ENCODE measurements around the gene RBBP9.

RBBP9 gene

DNA sequence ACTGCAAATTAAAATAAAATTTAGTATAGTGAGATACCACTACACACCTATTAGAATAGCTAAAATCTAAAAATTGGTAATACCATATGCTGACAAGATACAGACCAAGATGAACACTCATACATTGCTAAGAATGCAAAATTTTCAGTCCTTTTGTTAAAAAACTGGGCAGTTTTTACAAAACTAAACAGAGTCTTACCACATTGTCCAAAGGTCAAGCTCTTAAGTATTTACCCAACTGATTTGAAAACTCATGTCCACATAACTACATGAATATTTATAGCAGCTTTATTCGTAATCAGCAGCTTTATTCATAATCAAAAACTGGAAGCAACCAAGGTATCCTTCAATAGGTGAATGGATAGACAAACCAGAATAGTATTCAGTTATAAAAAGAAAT is 19.8 kb downstream of the RBBP9 start:
- DNase-seq = no peak
- ATAC-seq (ENCODE audit: insufficient read depth, low read depth) = no peak
- Histone ChIP-seq H3K9me3 (ENCODE audit: insufficient read depth, low read length, severe bottlenecking) (no peaks in the 10 kb centered on the region), H3K36me3 (ENCODE audit: insufficient read depth, low read length) (peaks cover 79% of the 10 kb centered on the region), H3K79me2 (ENCODE audit: insufficient read depth, low read length) (no peaks in the 10 kb centered on the region), H3K27ac (ENCODE audit: low read length) (no peak overlapping the region), H3K27me3 (ENCODE audit: insufficient read depth, low read length, poor library complexity) (no peaks in the 10 kb centered on the region), H2AFZ (ENCODE audit: low read depth, low read length) (no peak overlapping the region), H3K4me3 (ENCODE audit: low read depth in 1 of 2, low read length in 2 of 2) (no peak overlapping the region), H3K9ac (ENCODE audit: low read depth, low read length) (no peak overlapping the region), H3K4me2 (ENCODE audit: insufficient read depth, low read length) (no peak overlapping the region), H4K20me1 (ENCODE audit: insufficient read depth, low read length) (no peaks in the 10 kb centered on the region), H3K4me1 (ENCODE audit: insufficient read depth, low read length) (no peaks in the 10 kb centered on the region)
- no peak for TF ChIP-seq EZH2 (IDR thresholded peaks at IDR 0.05; ENCODE audit: borderline replicate concordance, low read depth, low read length, severe bottlenecking)
- TF ChIP-seq, protein P1, sequence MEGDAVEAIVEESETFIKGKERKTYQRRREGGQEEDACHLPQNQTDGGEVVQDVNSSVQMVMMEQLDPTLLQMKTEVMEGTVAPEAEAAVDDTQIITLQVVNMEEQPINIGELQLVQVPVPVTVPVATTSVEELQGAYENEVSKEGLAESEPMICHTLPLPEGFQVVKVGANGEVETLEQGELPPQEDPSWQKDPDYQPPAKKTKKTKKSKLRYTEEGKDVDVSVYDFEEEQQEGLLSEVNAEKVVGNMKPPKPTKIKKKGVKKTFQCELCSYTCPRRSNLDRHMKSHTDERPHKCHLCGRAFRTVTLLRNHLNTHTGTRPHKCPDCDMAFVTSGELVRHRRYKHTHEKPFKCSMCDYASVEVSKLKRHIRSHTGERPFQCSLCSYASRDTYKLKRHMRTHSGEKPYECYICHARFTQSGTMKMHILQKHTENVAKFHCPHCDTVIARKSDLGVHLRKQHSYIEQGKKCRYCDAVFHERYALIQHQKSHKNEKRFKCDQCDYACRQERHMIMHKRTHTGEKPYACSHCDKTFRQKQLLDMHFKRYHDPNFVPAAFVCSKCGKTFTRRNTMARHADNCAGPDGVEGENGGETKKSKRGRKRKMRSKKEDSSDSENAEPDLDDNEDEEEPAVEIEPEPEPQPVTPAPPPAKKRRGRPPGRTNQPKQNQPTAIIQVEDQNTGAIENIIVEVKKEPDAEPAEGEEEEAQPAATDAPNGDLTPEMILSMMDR (IDR thresholded peaks at IDR 0.05; ENCODE audit: borderline replicate concordance, extremely low read depth, low read length, poor library complexity, severe bottlenecking) = no peak

DNA sequence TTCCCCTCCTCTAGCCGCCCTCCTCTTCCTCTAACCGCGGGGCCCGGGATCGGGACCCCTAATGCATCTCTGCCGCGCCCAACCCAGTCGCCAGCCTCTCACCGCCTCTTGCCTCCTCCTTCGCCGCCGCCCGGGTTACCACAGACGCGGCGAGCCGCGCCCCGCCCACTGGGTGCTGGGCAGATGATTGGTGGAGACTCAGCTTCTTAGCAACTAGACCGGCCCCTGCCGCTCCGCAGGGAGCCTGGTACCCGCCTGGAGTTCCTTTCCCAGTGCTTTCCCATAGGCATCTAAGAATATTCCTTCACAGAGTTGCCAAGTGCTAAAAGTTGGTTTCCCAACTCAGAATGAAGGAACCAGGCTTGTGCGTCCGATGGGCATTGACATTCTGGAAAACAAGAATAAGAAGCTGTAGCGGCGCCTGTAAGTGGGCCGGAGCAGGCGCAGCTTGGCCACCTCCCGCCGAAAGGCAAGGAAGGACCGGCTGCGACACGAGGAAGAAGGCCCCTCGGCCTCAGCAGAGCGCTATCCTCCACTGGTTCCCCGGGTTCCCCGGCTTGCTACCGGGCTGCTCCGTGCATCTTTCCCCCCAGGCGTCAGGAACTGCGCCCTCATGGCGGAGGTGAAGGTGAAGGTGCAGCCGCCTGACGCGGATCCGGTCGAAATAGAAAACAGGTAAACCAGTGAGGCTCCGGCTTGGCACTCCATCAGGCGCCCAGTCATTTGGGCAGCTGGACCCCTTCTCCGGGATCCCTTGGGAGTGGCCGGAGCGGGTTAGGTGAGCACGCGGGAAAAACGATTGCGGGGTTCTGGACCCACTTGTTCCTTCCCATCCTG is 29.9 kb downstream of the RBBP9 start, which contains the start of the genes DZANK1 and POLR3F:
DZANK1 (minus strand) TSS at position 137 of the 837 bp plus-strand sequence. CDS start 1,672 bp downstream, outside the sequence.
POLR3F (plus strand) TSS at position 497 of the 837 bp plus-strand sequence; CDS start at position 614, 117 bp downstream.
- Histone ChIP-seq H3K4me1 (ENCODE audit: insufficient read depth, low read length) (peaks cover 31% of the 10 kb centered on the region), H3K79me2 (ENCODE audit: insufficient read depth, low read length) (peaks cover 36% of the 10 kb centered on the region), H3K9ac (ENCODE audit: low read depth, low read length) (peak within 1 kb of the TSS; percentile 78), H3K27ac (ENCODE audit: low read length) (peak within 1 kb of the TSS; percentile 89), H3K4me3 (ENCODE audit: low read depth in 1 of 2, low read length in 2 of 2) (peak within 1 kb of the TSS; percentile 86 to 89), H3K4me2 (ENCODE audit: insufficient read depth, low read length) (peak within 1 kb of the TSS; percentile 89), H4K20me1 (ENCODE audit: insufficient read depth, low read length) (no peaks in the 10 kb centered on the region; the same call in 1 of the 2 replicates), H3K27me3 (ENCODE audit: insufficient read depth, low read length, poor library complexity) (no peaks in the 10 kb centered on the region), H3K36me3 (ENCODE audit: insufficient read depth, low read length) (peaks cover 24% of the 10 kb centered on the region; the same call in 1 of the 2 replicates), H3K9me3 (ENCODE audit: insufficient read depth, low read length, severe bottlenecking) (no peaks in the 10 kb centered on the region), H2AFZ (ENCODE audit: low read depth, low read length) (peak within 1 kb of the TSS; percentile 91)
- ATAC-seq (ENCODE audit: insufficient read depth, low read depth) (peak; percentile 100), DNase-seq (peak; percentile 98)
- TF ChIP-seq, protein P1 (IDR thresholded peaks at IDR 0.05; ENCODE audit: borderline replicate concordance, extremely low read depth, low read length, poor library complexity, severe bottlenecking) = no peak
- TF ChIP-seq EZH2 (IDR thresholded peaks at IDR 0.05; ENCODE audit: borderline replicate concordance, low read depth, low read length, severe bottlenecking) = no peak

DNA sequence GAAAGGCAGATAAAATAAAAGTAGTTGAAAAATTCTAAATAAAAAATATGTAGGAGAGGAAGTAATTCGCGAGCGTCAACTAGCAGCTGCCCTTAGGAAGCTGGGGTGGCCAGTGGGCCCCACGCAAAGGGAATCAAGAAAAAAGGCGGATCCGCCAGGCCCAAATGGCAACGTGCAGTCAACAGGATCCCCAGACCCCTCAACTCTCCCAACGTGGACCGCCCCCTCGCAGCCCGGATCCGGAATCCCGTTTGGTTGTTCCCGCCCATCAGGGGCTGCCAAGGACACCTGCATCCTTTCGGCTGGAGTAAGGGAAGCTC is 30.5 kb downstream of the RBBP9 start:
- Histone ChIP-seq H3K4me3 (ENCODE audit: low read depth in 1 of 2, low read length in 2 of 2) (peak overlapping the region; percentile 86 to 89; a peak in 3 of 4 replicates), H3K79me2 (ENCODE audit: insufficient read depth, low read length) (peaks cover 36% of the 10 kb centered on the region), H4K20me1 (ENCODE audit: insufficient read depth, low read length) (no peaks in the 10 kb centered on the region; the same call in 1 of the 2 replicates), H3K4me2 (ENCODE audit: insufficient read depth, low read length) (peak overlapping the region; percentile 89), H3K4me1 (ENCODE audit: insufficient read depth, low read length) (peaks cover 31% of the 10 kb centered on the region), H3K9ac (ENCODE audit: low read depth, low read length) (peak overlapping the region; percentile 78), H3K9me3 (ENCODE audit: insufficient read depth, low read length, severe bottlenecking) (no peaks in the 10 kb centered on the region), H3K36me3 (ENCODE audit: insufficient read depth, low read length) (peaks cover 24% of the 10 kb centered on the region; the same call in 1 of the 2 replicates), H2AFZ (ENCODE audit: low read depth, low read length) (peak overlapping the region; percentile 91), H3K27ac (ENCODE audit: low read length) (no peak overlapping the region), H3K27me3 (ENCODE audit: insufficient read depth, low read length, poor library complexity) (no peaks in the 10 kb centered on the region)
- ATAC-seq (ENCODE audit: insufficient read depth, low read depth) = no peak; the same call in 2 of the 3 replicates
- no peak for TF ChIP-seq EZH2 (IDR thresholded peaks at IDR 0.05; ENCODE audit: borderline replicate concordance, low read depth, low read length, severe bottlenecking)
- DNase-seq = no peak
